GM23338 (cell line): ENCODE measurements around the gene CNTNAP2. TPM values are rescaled to one million over a fixed set of nuclear protein-coding genes. Genes with fewer than 3 reads are reported as not detected.
A peak's percentile ranks its signal among the peaks of the same experiment; 100 is the strongest.

ENCODE experiments used
- ATAC-seq: fragments of 200-7000 bp; cut with Tn5 transposase; 3 replicates; pipeline ENCODE4 v1.9.1; 2020
- DNase-seq: peaks from one replicate; pipeline ENCODE4 v3.0.0-alpha.2; 2015; ENCODE audit warnings: low spot score
- H2AFZ ChIP-seq: fragments of 200-600 bp; sonication (generic); 2 replicates; pipeline ENCODE4 v1.8.0; 2016; ENCODE audit warnings: antibody characterized with exemption, mild to moderate bottlenecking, moderate library complexity
- H3F3A ChIP-seq: fragments of 200-600 bp; sonication (generic); replicated peaks from 2 replicates; pipeline ENCODE4 v1.8.0; 2017; ENCODE audit warnings: antibody characterized with exemption, mixed run types, low read depth
- H3K27ac ChIP-seq: fragments of 200-600 bp; sonication (generic); 2 replicates; pipeline ENCODE4 v1.6.1; 2016; ENCODE audit warnings: low read depth
- H3K27me3 ChIP-seq: fragments of 200-600 bp; sonication (generic); 2 replicates; pipeline ENCODE4 v1.8.0; 2016; ENCODE audit warnings: mild to moderate bottlenecking, mixed run types, moderate library complexity; ENCODE audit not compliant: insufficient read depth
- H3K36me3 ChIP-seq: fragments of 200-600 bp; sonication (generic); 2 replicates; pipeline ENCODE4 v1.8.0; 2016; ENCODE audit warnings: mild to moderate bottlenecking; ENCODE audit not compliant: insufficient read depth
- H3K4me1 ChIP-seq: fragments of 200-600 bp; sonication (generic); 2 replicates; pipeline ENCODE4 v1.8.0; 2016; ENCODE audit warnings: mild to moderate bottlenecking, moderate library complexity; ENCODE audit not compliant: insufficient read depth
- H3K4me2 ChIP-seq: fragments of 200-600 bp; sonication (generic); 2 replicates; pipeline ENCODE4 v1.7.1; 2017; ENCODE audit warnings: mixed run types
- H3K4me3 ChIP-seq: fragments of 200-600 bp; sonication (generic); 2 replicates; pipeline ENCODE4 v1.6.1; 2016; ENCODE audit warnings: mixed run types
- H3K79me2 ChIP-seq: fragments of 200-600 bp; sonication (generic); replicated peaks from 2 replicates; pipeline ENCODE4 v1.8.0; 2017; ENCODE audit warnings: mild to moderate bottlenecking; ENCODE audit not compliant: insufficient read depth
- H3K9me2 ChIP-seq: fragments of 200-600 bp; sonication (generic); 2 replicates; pipeline ENCODE4 v1.8.0; 2017; ENCODE audit not compliant: insufficient read depth
- H4K20me1 ChIP-seq: fragments of 200-600 bp; sonication (generic); replicated peaks from 2 replicates; pipeline ENCODE4 v1.8.0; 2017; ENCODE audit warnings: mild to moderate bottlenecking; ENCODE audit not compliant: insufficient read depth
- H3K27ac Mint-ChIP-seq: 2 replicates; pipeline ENCODE4 v1.8.0; 2020; ENCODE audit warnings: inconsistent platforms, mild to moderate bottlenecking, moderate library complexity, mixed read lengths
- H3K27me3 Mint-ChIP-seq: 3 replicates; pipeline ENCODE4 v1.8.0; 2022; ENCODE audit warnings: low read depth, mild to moderate bottlenecking, moderate library complexity, mixed read lengths, inconsistent platforms; ENCODE audit not compliant: insufficient read depth, poor library complexity
- H3K36me3 Mint-ChIP-seq: 3 replicates; pipeline ENCODE4 v1.8.0; 2021; ENCODE audit warnings: low read depth, mild to moderate bottlenecking, inconsistent platforms, moderate library complexity, mixed read lengths
- H3K4me1 Mint-ChIP-seq: 3 replicates; pipeline ENCODE4 v1.8.0; 2020; ENCODE audit warnings: mild to moderate bottlenecking, inconsistent platforms, mixed read lengths
- H3K4me3 Mint-ChIP-seq: 3 replicates; pipeline ENCODE4 v1.8.0; 2021; ENCODE audit warnings: moderate library complexity, mild to moderate bottlenecking, inconsistent platforms, mixed read lengths
- H3K9me3 Mint-ChIP-seq: 3 replicates; pipeline ENCODE4 v1.8.0; 2020; ENCODE audit warnings: moderate library complexity, mild to moderate bottlenecking, inconsistent platforms, mixed read lengths
- CREB1 ChIP-seq: fragments of 250-450 bp; sonication (Bioruptor Pico); IDR thresholded peaks from 2 replicates; pipeline ENCODE4 v1.5.0; 2020; ENCODE audit warnings: low read depth, mild to moderate bottlenecking, moderate library complexity
- EZH2 ChIP-seq: fragments of 200-600 bp; sonication (generic); IDR thresholded peaks from one replicate; pipeline ENCODE4 v1.8.0; 2017; ENCODE audit warnings: antibody characterized with exemption, mild to moderate bottlenecking, low read depth; ENCODE audit not compliant: unreplicated experiment
- EZH2phosphoT487 ChIP-seq: fragments of 200-600 bp; sonication (generic); IDR thresholded peaks from one replicate; pipeline ENCODE4 v1.8.1; 2018; ENCODE audit warnings: antibody characterized with exemption; ENCODE audit not compliant: unreplicated experiment
- JUNB ChIP-seq: IDR thresholded peaks from one replicate; pipeline ENCODE4 v1.6.1; 2016; ENCODE audit warnings: antibody characterized with exemption; ENCODE audit not compliant: unreplicated experiment
- NANOG ChIP-seq: IDR thresholded peaks from 2 replicates; pipeline ENCODE4 v1.6.1; 2016; ENCODE audit warnings: antibody characterized with exemption, borderline replicate concordance
- POLR2AphosphoS5 ChIP-seq: IDR thresholded peaks from 2 replicates; pipeline ENCODE4 v1.6.1; 2016; ENCODE audit warnings: antibody characterized with exemption, low read depth
- STAT1 ChIP-seq: IDR thresholded peaks from one replicate; pipeline ENCODE4 v1.6.1; 2016; ENCODE audit warnings: antibody characterized with exemption; ENCODE audit not compliant: unreplicated experiment
- ZNF114 ChIP-seq: fragments of 250-450 bp; sonication (Bioruptor Pico); IDR thresholded peaks from 2 replicates; pipeline ENCODE4 v1.5.0; 2020; ENCODE audit warnings: mild to moderate bottlenecking, moderate library complexity
- ZNF331 ChIP-seq: fragments of 250-450 bp; sonication (Bioruptor Pico); IDR thresholded peaks from 2 replicates; pipeline ENCODE4 v1.5.0; 2020; ENCODE audit warnings: low read depth, mild to moderate bottlenecking, moderate library complexity
- polyA plus RNA-seq: library from polyadenylated mRNA; unstranded; fragments of >200 nt; fragmentation: Nextera tagmentation; extraction: Ambion mirVana; gene quantifications from 2 replicates; pipeline ENCODE4 v1.2.1, GENCODE V29; 2016
- total RNA-seq: library from RNA; depleted of rRNA; stranded (reverse); fragments of >200 nt; shearing (Covaris generic); gene quantifications from 2 replicates; pipeline ENCODE4 v1.2.3, GENCODE V29; 2014
- TF ChIP-seq, protein P1 (sequence below): IDR thresholded peaks from 2 replicates; pipeline ENCODE4 v1.6.1; 2016; ENCODE audit warnings: antibody characterized with exemption
- TF ChIP-seq, protein P2 (sequence below), 2 experiments: fragments of 200-600 bp in 1 of 2; sonication (generic) in 1 of 2; conservative IDR thresholded peaks; 2 replicates each; pipeline versions ENCODE4 v1.5.1 to v1.6.1; 2016 to 2017; ENCODE audit warnings: antibody characterized with exemption in 2 of 2, low read depth in 2 of 2, mild to moderate bottlenecking in 2 of 2, moderate library complexity in 1 of 2
- TF ChIP-seq, protein P3 (sequence below): IDR thresholded peaks from one replicate; pipeline ENCODE4 v1.6.1; 2018; ENCODE audit warnings: antibody characterized with exemption; ENCODE audit not compliant: unreplicated experiment
- TF ChIP-seq, protein P4 (sequence below): fragments of 250-450 bp; sonication (Bioruptor Pico); IDR thresholded peaks from 2 replicates; pipeline ENCODE4 v1.5.0; 2020; ENCODE audit warnings: mild to moderate bottlenecking, moderate library complexity

The CNTNAP2 gene
- total and polyA plus RNA-seq, 2 experiments from 2014 or later = 38.2 to 61.3 TPM

DNA sequence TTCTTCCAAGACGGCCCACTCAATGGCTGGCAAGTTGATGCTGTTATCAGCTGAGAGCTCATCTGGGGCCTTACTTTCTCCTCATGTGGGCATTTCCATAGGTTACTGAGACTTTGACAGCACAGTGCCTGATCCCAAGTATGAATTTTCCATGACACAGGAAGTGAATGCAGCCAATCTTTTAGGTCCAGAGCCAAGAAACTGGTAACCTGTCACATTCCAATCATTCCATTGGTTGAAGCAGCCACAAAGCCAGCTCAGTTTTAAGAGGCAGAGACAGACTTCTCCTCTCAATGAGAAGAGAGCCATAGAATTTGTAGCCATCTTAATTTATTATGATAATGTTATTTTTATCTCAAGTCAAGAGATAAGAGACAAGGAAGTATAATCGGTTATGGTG is 775.5 kb downstream of the CNTNAP2 start:
- TF ChIP-seq EZH2 = no peak
- TF ChIP-seq, protein P1, sequence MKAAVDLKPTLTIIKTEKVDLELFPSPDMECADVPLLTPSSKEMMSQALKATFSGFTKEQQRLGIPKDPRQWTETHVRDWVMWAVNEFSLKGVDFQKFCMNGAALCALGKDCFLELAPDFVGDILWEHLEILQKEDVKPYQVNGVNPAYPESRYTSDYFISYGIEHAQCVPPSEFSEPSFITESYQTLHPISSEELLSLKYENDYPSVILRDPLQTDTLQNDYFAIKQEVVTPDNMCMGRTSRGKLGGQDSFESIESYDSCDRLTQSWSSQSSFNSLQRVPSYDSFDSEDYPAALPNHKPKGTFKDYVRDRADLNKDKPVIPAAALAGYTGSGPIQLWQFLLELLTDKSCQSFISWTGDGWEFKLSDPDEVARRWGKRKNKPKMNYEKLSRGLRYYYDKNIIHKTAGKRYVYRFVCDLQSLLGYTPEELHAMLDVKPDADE = no peak
- TF ChIP-seq STAT1 = no peak
- TF ChIP-seq ZNF114 (CRISPR knock-in tag) = no peak
- TF ChIP-seq ZNF331 = no peak
- TF ChIP-seq, protein P2, sequence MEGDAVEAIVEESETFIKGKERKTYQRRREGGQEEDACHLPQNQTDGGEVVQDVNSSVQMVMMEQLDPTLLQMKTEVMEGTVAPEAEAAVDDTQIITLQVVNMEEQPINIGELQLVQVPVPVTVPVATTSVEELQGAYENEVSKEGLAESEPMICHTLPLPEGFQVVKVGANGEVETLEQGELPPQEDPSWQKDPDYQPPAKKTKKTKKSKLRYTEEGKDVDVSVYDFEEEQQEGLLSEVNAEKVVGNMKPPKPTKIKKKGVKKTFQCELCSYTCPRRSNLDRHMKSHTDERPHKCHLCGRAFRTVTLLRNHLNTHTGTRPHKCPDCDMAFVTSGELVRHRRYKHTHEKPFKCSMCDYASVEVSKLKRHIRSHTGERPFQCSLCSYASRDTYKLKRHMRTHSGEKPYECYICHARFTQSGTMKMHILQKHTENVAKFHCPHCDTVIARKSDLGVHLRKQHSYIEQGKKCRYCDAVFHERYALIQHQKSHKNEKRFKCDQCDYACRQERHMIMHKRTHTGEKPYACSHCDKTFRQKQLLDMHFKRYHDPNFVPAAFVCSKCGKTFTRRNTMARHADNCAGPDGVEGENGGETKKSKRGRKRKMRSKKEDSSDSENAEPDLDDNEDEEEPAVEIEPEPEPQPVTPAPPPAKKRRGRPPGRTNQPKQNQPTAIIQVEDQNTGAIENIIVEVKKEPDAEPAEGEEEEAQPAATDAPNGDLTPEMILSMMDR (conservative IDR thresholded peaks at IDR 0.05; ENCODE audit: low read depth in 2 of 2) = no peak
- no peak for TF ChIP-seq CREB1
- TF ChIP-seq, protein P3, sequence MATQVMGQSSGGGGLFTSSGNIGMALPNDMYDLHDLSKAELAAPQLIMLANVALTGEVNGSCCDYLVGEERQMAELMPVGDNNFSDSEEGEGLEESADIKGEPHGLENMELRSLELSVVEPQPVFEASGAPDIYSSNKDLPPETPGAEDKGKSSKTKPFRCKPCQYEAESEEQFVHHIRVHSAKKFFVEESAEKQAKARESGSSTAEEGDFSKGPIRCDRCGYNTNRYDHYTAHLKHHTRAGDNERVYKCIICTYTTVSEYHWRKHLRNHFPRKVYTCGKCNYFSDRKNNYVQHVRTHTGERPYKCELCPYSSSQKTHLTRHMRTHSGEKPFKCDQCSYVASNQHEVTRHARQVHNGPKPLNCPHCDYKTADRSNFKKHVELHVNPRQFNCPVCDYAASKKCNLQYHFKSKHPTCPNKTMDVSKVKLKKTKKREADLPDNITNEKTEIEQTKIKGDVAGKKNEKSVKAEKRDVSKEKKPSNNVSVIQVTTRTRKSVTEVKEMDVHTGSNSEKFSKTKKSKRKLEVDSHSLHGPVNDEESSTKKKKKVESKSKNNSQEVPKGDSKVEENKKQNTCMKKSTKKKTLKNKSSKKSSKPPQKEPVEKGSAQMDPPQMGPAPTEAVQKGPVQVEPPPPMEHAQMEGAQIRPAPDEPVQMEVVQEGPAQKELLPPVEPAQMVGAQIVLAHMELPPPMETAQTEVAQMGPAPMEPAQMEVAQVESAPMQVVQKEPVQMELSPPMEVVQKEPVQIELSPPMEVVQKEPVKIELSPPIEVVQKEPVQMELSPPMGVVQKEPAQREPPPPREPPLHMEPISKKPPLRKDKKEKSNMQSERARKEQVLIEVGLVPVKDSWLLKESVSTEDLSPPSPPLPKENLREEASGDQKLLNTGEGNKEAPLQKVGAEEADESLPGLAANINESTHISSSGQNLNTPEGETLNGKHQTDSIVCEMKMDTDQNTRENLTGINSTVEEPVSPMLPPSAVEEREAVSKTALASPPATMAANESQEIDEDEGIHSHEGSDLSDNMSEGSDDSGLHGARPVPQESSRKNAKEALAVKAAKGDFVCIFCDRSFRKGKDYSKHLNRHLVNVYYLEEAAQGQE = no peak
- TF ChIP-seq, protein P4, sequence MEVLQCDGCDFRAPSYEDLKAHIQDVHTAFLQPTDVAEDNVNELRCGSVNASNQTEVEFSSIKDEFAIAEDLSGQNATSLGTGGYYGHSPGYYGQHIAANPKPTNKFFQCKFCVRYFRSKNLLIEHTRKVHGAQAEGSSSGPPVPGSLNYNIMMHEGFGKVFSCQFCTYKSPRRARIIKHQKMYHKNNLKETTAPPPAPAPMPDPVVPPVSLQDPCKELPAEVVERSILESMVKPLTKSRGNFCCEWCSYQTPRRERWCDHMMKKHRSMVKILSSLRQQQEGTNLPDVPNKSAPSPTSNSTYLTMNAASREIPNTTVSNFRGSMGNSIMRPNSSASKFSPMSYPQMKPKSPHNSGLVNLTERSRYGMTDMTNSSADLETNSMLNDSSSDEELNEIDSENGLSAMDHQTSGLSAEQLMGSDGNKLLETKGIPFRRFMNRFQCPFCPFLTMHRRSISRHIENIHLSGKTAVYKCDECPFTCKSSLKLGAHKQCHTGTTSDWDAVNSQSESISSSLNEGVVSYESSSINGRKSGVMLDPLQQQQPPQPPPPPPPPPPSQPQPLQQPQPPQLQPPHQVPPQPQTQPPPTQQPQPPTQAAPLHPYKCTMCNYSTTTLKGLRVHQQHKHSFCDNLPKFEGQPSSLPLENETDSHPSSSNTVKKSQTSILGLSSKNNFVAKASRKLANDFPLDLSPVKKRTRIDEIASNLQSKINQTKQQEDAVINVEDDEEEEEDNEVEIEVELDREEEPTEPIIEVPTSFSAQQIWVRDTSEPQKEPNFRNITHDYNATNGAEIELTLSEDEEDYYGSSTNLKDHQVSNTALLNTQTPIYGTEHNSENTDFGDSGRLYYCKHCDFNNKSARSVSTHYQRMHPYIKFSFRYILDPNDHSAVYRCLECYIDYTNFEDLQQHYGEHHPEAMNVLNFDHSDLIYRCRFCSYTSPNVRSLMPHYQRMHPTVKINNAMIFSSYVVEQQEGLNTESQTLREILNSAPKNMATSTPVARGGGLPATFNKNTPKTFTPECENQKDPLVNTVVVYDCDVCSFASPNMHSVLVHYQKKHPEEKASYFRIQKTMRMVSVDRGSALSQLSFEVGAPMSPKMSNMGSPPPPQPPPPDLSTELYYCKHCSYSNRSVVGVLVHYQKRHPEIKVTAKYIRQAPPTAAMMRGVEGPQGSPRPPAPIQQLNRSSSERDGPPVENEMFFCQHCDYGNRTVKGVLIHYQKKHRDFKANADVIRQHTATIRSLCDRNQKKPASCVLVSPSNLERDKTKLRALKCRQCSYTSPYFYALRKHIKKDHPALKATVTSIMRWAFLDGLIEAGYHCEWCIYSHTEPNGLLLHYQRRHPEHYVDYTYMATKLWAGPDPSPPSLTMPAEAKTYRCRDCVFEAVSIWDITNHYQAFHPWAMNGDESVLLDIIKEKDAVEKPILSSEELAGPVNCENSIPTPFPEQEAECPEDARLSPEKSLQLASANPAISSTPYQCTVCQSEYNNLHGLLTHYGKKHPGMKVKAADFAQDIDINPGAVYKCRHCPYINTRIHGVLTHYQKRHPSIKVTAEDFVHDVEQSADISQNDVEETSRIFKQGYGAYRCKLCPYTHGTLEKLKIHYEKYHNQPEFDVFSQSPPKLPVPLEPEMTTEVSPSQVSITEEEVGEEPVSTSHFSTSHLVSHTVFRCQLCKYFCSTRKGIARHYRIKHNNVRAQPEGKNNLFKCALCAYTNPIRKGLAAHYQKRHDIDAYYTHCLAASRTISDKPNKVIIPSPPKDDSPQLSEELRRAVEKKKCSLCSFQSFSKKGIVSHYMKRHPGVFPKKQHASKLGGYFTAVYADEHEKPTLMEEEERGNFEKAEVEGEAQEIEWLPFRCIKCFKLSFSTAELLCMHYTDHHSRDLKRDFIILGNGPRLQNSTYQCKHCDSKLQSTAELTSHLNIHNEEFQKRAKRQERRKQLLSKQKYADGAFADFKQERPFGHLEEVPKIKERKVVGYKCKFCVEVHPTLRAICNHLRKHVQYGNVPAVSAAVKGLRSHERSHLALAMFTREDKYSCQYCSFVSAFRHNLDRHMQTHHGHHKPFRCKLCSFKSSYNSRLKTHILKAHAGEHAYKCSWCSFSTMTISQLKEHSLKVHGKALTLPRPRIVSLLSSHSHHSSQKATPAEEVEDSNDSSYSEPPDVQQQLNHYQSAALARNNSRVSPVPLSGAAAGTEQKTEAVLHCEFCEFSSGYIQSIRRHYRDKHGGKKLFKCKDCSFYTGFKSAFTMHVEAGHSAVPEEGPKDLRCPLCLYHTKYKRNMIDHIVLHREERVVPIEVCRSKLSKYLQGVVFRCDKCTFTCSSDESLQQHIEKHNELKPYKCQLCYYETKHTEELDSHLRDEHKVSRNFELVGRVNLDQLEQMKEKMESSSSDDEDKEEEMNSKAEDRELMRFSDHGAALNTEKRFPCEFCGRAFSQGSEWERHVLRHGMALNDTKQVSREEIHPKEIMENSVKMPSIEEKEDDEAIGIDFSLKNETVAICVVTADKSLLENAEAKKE (CRISPR knock-in tag) = no peak
- no peak for TF ChIP-seq JUNB
- TF ChIP-seq NANOG = no peak
- no peak for TF ChIP-seq EZH2phosphoT487
- no peak for TF ChIP-seq POLR2AphosphoS5
- H3K4me3 ChIP-seq = no peak overlapping the region
- H3K9me2 ChIP-seq = no peaks in the 10 kb centered on the region
- no peak overlapping the region for H3K4me2 ChIP-seq
- no peaks in the 10 kb centered on the region for H3K4me1 Mint-ChIP-seq
- no peaks in the 10 kb centered on the region for H3K4me1 ChIP-seq
- no peaks in the 10 kb centered on the region for H3K36me3 Mint-ChIP-seq
- no peak overlapping the region for H3K27ac ChIP-seq
- DNase-seq (peak; percentile 11), ATAC-seq (no peak)
- peaks cover 7% of the 10 kb centered on the region; the same call in 1 of the 3 replicates for H3K9me3 Mint-ChIP-seq
- no peaks in the 10 kb centered on the region for H3F3A ChIP-seq
- no peak overlapping the region for H3K27ac Mint-ChIP-seq
- H2AFZ ChIP-seq = no peak overlapping the region
- no peak overlapping the region for H3K4me3 Mint-ChIP-seq
- H3K36me3 ChIP-seq = no peaks in the 10 kb centered on the region
- H4K20me1 ChIP-seq = no peaks in the 10 kb centered on the region
- H3K79me2 ChIP-seq = no peaks in the 10 kb centered on the region
- no peaks in the 10 kb centered on the region for H3K27me3 ChIP-seq
- H3K27me3 Mint-ChIP-seq = no peaks in the 10 kb centered on the region
